ENCODE results near the gene THSD4.

- no peak for TF ChIP-seq POLR2A (IDR thresholded peaks at IDR 0.05; ENCODE audit: low read depth, low read length)
- TF ChIP-seq POLR2AphosphoS5 (IDR thresholded peaks at IDR 0.05; ENCODE audit: low read depth, low read length) = no peak
Observed at GRCh38 chr15:71192816-71193215, 77.5 kb downstream of the THSD4 start.
